ENCODE measurements around the gene TERC.
"Not testable (repeated sequence)": the region's sequence is repeated elsewhere in the genome, so short reads cannot be mapped to it uniquely, and the experiment has no call there.

The TERC gene

GRCh38 chr3:169771497-169772304 is 6.8 kb upstream of the TERC start:
- DNase-seq (ENCODE audit: low spot score) = peak; percentile 83

- DNase-seq (ENCODE audit: low spot score) = peak; percentile 75
Measured at GRCh38 chr3:169769287-169770181, 4.7 kb upstream of the TERC start, which contains the start of gene ACTRT3. ACTRT3 (minus strand) TSS chr3:169769561; CDS start chr3:169769520, 41 bp downstream.

GRCh38 chr3:169764312-169764881 is 463 bp downstream of the TERC start:
- DNase-seq (ENCODE audit: low spot score) = peak; percentile 51

GRCh38 chr3:169760479-169760878 is 4.4 kb downstream of the TERC start:
- DNase-seq (ENCODE audit: low spot score) = peak; percentile 68

GRCh38 chr3:169759256-169759655 is 5.6 kb downstream of the TERC start:
- peak; percentile 36 for DNase-seq (ENCODE audit: low spot score)

GRCh38 chr3:169758359-169758994 is 6.4 kb downstream of the TERC start:
- DNase-seq (ENCODE audit: low spot score) = no peak

- DNase-seq (ENCODE audit: low spot score) = no peak
Measured at GRCh38 chr3:169755488-169755887, 9.4 kb downstream of the TERC start.

GRCh38 chr3:169754711-169755110 is 10.1 kb downstream of the TERC start:
- no peak for DNase-seq (ENCODE audit: low spot score)

GRCh38 chr3:169751875-169752274 is 13.0 kb downstream of the TERC start:
- no peak for DNase-seq (ENCODE audit: low spot score)

GRCh38 chr3:169750665-169751064 is 14.2 kb downstream of the TERC start:
- no peak for DNase-seq (ENCODE audit: low spot score)

- no peak for DNase-seq (ENCODE audit: low spot score)
Measured at GRCh38 chr3:169748670-169749069, 16.2 kb downstream of the TERC start.

- DNase-seq (ENCODE audit: low spot score) = no peak
Measured at GRCh38 chr3:169746924-169747323, 17.9 kb downstream of the TERC start.

- peak; percentile 24 for DNase-seq (ENCODE audit: low spot score)
Measured at GRCh38 chr3:169744366-169745054, 20.4 kb downstream of the TERC start.

GRCh38 chr3:169739067-169739466 is 25.8 kb downstream of the TERC start:
- no peak for DNase-seq (ENCODE audit: low spot score)

- not testable (repeated sequence) for DNase-seq (ENCODE audit: low spot score)
Measured at GRCh38 chr3:169731857-169732256, 33.0 kb downstream of the TERC start.

- peak; percentile 58 for DNase-seq (ENCODE audit: low spot score)
Measured at GRCh38 chr3:169722724-169723123, 42.1 kb downstream of the TERC start.

- DNase-seq (ENCODE audit: low spot score) = not testable (repeated sequence)
Measured at GRCh38 chr3:169718415-169718814, 46.4 kb downstream of the TERC start.
